ENCODE measurements around the gene JADE2.

GRCh38 chr5:134524826-134525682, at the start of gene JADE2:
- TF ChIP-seq POLR2A (IDR thresholded peaks at IDR 0.05; ENCODE audit: low read depth, low read length) (no peak), POLR2AphosphoS5 (IDR thresholded peaks at IDR 0.05; ENCODE audit: low read depth, low read length) (no peak)

Data from GM12892 (cell line).